PC-3 (cell line): ENCODE data around the gene TMPRSS2. TPM values are rescaled to one million over a fixed set of nuclear protein-coding genes. Genes with fewer than 3 reads are reported as not detected.

ENCODE experiments used
- ATAC-seq: fragments of 200-7000 bp; cut with Tn5 transposase; 2 replicates; pipeline ENCODE4 v1.9.1; 2020; ENCODE audit warnings: mild to moderate bottlenecking, moderate library complexity
- BruUV-seq: library from RNA; stranded (reverse); fragments of 400-500 nt; replicated peaks from 2 replicates; lab custom pipeline; 2021; lab: Mats Ljungman, UMichigan
- CTCF ChIA-PET: fragments of 300-600 bp; sonication (Branson Sonifier 250); formaldehyde crosslinking; loops from one replicate; lab custom pipeline; 2022; ENCODE audit warnings: antibody characterized with exemption; lab: Charles Lee
- POLR2A ChIA-PET: fragments of 300-600 bp; sonication (Branson Sonifier 250); formaldehyde crosslinking; loops from one replicate; lab custom pipeline; 2022; ENCODE audit warnings: antibody characterized with exemption; ENCODE audit not compliant: unreplicated experiment; lab: Charles Lee
- DNase-seq: peaks from one replicate; pipeline ENCODE4 v3.0.0-alpha.2; 2015
- H2AFZ ChIP-seq: fragments of 300-600 bp; sonication (generic); 2 replicates; pipeline ENCODE4 v1.6.0; 2016; ENCODE audit warnings: antibody characterized with exemption, low read length
- H3F3A ChIP-seq: fragments of 300-600 bp; sonication (generic); one replicate; pipeline ENCODE4 v1.6.0; 2017; ENCODE audit warnings: antibody characterized with exemption, low read length, control low read depth, mild to moderate bottlenecking; ENCODE audit not compliant: unreplicated experiment
- H3K27ac ChIP-seq: fragments of 300-600 bp; sonication (generic); 2 replicates; pipeline ENCODE4 v1.5.1; 2016; ENCODE audit warnings: mild to moderate bottlenecking, low read length
- H3K27me3 ChIP-seq: fragments of 300-600 bp; sonication (generic); 2 replicates; pipeline ENCODE4 v1.6.1; 2016; ENCODE audit warnings: low read length, mixed read lengths
- H3K36me3 ChIP-seq: fragments of 300-600 bp; sonication (generic); 2 replicates; pipeline ENCODE4 v1.6.1; 2016; ENCODE audit warnings: low read depth, mixed run types, low read length, mixed read lengths
- H3K4me1 ChIP-seq: fragments of 300-600 bp; sonication (generic); 2 replicates; pipeline ENCODE4 v1.5.1; 2016; ENCODE audit warnings: low read length; ENCODE audit not compliant: insufficient read depth
- H3K4me2 ChIP-seq: fragments of 300-600 bp; sonication (generic); 2 replicates; pipeline ENCODE4 v1.6.0; 2016; ENCODE audit warnings: low read length
- H3K4me3 ChIP-seq: fragments of 300-600 bp; sonication (generic); 2 replicates; pipeline ENCODE4 v1.5.1; 2016; ENCODE audit warnings: mild to moderate bottlenecking, low read length, mixed read lengths
- H3K79me2 ChIP-seq: fragments of 300-600 bp; sonication (generic); 2 replicates; pipeline ENCODE4 v1.6.1; 2017; ENCODE audit warnings: low read length, mixed read lengths
- H3K9ac ChIP-seq: fragments of 300-600 bp; sonication (generic); 2 replicates; pipeline ENCODE4 v1.6.0; 2016; ENCODE audit warnings: mild to moderate bottlenecking, low read length
- H3K9me2 ChIP-seq: fragments of 300-600 bp; sonication (generic); replicated peaks from 2 replicates; pipeline ENCODE4 v1.6.1; 2016; ENCODE audit warnings: mixed run types, low read length, mixed read lengths
- H3K9me3 ChIP-seq: fragments of 300-600 bp; sonication (generic); 2 replicates; pipeline ENCODE4 v1.6.1; 2016; ENCODE audit warnings: low read length, mixed read lengths
- H4K20me1 ChIP-seq: fragments of 300-600 bp; sonication (generic); 2 replicates; pipeline ENCODE4 v1.6.1; 2016; ENCODE audit warnings: low read length, mixed read lengths
- CTCF ChIP-seq: fragments of 300-600 bp; sonication (generic); conservative IDR thresholded peaks from 2 replicates; pipeline ENCODE4 v1.5.1; 2017; ENCODE audit warnings: antibody characterized with exemption, low read depth, mild to moderate bottlenecking, low read length
- EZH2 ChIP-seq: fragments of 300-600 bp; sonication (generic); IDR thresholded peaks from one replicate; pipeline ENCODE4 v1.6.1; 2017; ENCODE audit warnings: antibody characterized with exemption, mild to moderate bottlenecking, low read length; ENCODE audit not compliant: unreplicated experiment
- EZH2phosphoT487 ChIP-seq: fragments of 300-600 bp; sonication (generic); IDR thresholded peaks from 2 replicates; pipeline ENCODE4 v1.6.1; 2018; ENCODE audit warnings: mild to moderate bottlenecking, antibody characterized with exemption, low read length, borderline replicate concordance
- intact Hi-C: fragments of 100-400 bp; cut with micrococcal nuclease; formaldehyde crosslinking; loops from 2 replicates; pipeline ENCODE4 v1.9.0; 2023
- total RNA-seq: library from RNA; depleted of rRNA; stranded (reverse); fragments of >200 nt; gene quantifications from 2 replicates; pipeline ENCODE4 v1.2.3, GENCODE V29; 2014

The TMPRSS2 gene
- total RNA-seq, 1 experiment from 2014 or later, result 15.8 TPM

- no peak for DNase-seq
- Histone ChIP-seq H4K20me1 (no peaks in the 10 kb centered on the region), H3K27ac (no peak overlapping the region), H3K4me3 (no peak overlapping the region), H3K36me3 (no peaks in the 10 kb centered on the region), H3K9me3 (no peaks in the 10 kb centered on the region), H3K4me2 (no peak overlapping the region), H2AFZ (no peak overlapping the region), H3K9me2 (no peaks in the 10 kb centered on the region), H3K9ac (no peak overlapping the region), H3F3A (no peaks in the 10 kb centered on the region), H3K27me3 (no peaks in the 10 kb centered on the region), H3K79me2 (no peaks in the 10 kb centered on the region), H3K4me1 (no peaks in the 10 kb centered on the region)
- no peak for TF ChIP-seq EZH2
- TF ChIP-seq CTCF, result no peak
- TF ChIP-seq EZH2phosphoT487, result no peak
- ChIA-PET CTCF (no interaction called here), POLR2A (no interaction called here)
- ATAC-seq, result no peak
- intact Hi-C loops, result no loop called here
- no TSS peak for BruUV-seq
These were observed 66.4 kb downstream of the TMPRSS2 start for GRCh38 chr21:41441546-41441945.

- H3K36me3 ChIP-seq, result no peaks in the 10 kb centered on the region; the same call in 1 of the 2 replicates
- H2AFZ ChIP-seq, result no peak overlapping the region
- no peak for ATAC-seq
- H3K4me2 ChIP-seq, result no peak overlapping the region
- no peak overlapping the region for H3K4me3 ChIP-seq
- TF ChIP-seq EZH2phosphoT487, result no peak
- H3K27me3 ChIP-seq, result no peaks in the 10 kb centered on the region
- no peak overlapping the region for H3K9ac ChIP-seq
- no peaks in the 10 kb centered on the region for H3K9me2 ChIP-seq
- H3K79me2 ChIP-seq, result no peaks in the 10 kb centered on the region
- H3K9me3 ChIP-seq, result no peaks in the 10 kb centered on the region
- H3K4me1 ChIP-seq, result no peaks in the 10 kb centered on the region
- no peak for DNase-seq
- intact Hi-C loops, result no loop called here
- no peaks in the 10 kb centered on the region for H4K20me1 ChIP-seq
- no peak overlapping the region for H3K27ac ChIP-seq
- no peaks in the 10 kb centered on the region for H3F3A ChIP-seq
- ChIA-PET CTCF (no interaction called here), POLR2A (no interaction called here)
- no TSS peak for BruUV-seq
These were observed 68.7 kb downstream of the TMPRSS2 start for GRCh38 chr21:41439248-41439647.

GRCh38 chr21:41438425-41439113, 69.4 kb downstream of the TMPRSS2 start:
- Histone ChIP-seq H3F3A (no peaks in the 10 kb centered on the region), H3K9me2 (no peaks in the 10 kb centered on the region), H3K27ac (no peak overlapping the region), H3K4me3 (no peak overlapping the region), H2AFZ (no peak overlapping the region), H4K20me1 (no peaks in the 10 kb centered on the region), H3K4me1 (no peaks in the 10 kb centered on the region), H3K27me3 (no peaks in the 10 kb centered on the region), H3K9ac (no peak overlapping the region), H3K9me3 (no peaks in the 10 kb centered on the region), H3K4me2 (no peak overlapping the region), H3K79me2 (no peaks in the 10 kb centered on the region), H3K36me3 (no peaks in the 10 kb centered on the region; the same call in 1 of the 2 replicates)
- no TSS peak for BruUV-seq
- POLR2A ChIA-PET, result no interaction called here
- ATAC-seq, result no peak
- CTCF ChIA-PET, result no interaction called here
- intact Hi-C loops, result no loop called here
- no peak for DNase-seq
- TF ChIP-seq EZH2 (no peak), CTCF (no peak), EZH2phosphoT487 (no peak)
